GM23338 (cell line): ENCODE results near the gene TWIST2. TPM values are rescaled to one million over a fixed set of nuclear protein-coding genes. Genes with fewer than 3 reads are reported as not detected.

Source experiments
- ATAC-seq: fragments of 200-7000 bp; cut with Tn5 transposase; 3 replicates; pipeline ENCODE4 v1.9.1; 2020
- DNase-seq: peaks from one replicate; pipeline ENCODE4 v3.0.0-alpha.2; 2015; ENCODE audit warnings: low spot score
- H2AFZ ChIP-seq: fragments of 200-600 bp; sonication (generic); 2 replicates; pipeline ENCODE4 v1.8.0; 2016; ENCODE audit warnings: antibody characterized with exemption, mild to moderate bottlenecking, moderate library complexity
- H3F3A ChIP-seq: fragments of 200-600 bp; sonication (generic); replicated peaks from 2 replicates; pipeline ENCODE4 v1.8.0; 2017; ENCODE audit warnings: antibody characterized with exemption, mixed run types, low read depth
- H3K27ac ChIP-seq: fragments of 200-600 bp; sonication (generic); 2 replicates; pipeline ENCODE4 v1.6.1; 2016; ENCODE audit warnings: low read depth
- H3K27me3 ChIP-seq: fragments of 200-600 bp; sonication (generic); 2 replicates; pipeline ENCODE4 v1.8.0; 2016; ENCODE audit warnings: mild to moderate bottlenecking, mixed run types, moderate library complexity; ENCODE audit not compliant: insufficient read depth
- H3K36me3 ChIP-seq: fragments of 200-600 bp; sonication (generic); 2 replicates; pipeline ENCODE4 v1.8.0; 2016; ENCODE audit warnings: mild to moderate bottlenecking; ENCODE audit not compliant: insufficient read depth
- H3K4me1 ChIP-seq: fragments of 200-600 bp; sonication (generic); 2 replicates; pipeline ENCODE4 v1.8.0; 2016; ENCODE audit warnings: mild to moderate bottlenecking, moderate library complexity; ENCODE audit not compliant: insufficient read depth
- H3K4me2 ChIP-seq: fragments of 200-600 bp; sonication (generic); 2 replicates; pipeline ENCODE4 v1.7.1; 2017; ENCODE audit warnings: mixed run types
- H3K4me3 ChIP-seq: fragments of 200-600 bp; sonication (generic); 2 replicates; pipeline ENCODE4 v1.6.1; 2016; ENCODE audit warnings: mixed run types
- H3K79me2 ChIP-seq: fragments of 200-600 bp; sonication (generic); replicated peaks from 2 replicates; pipeline ENCODE4 v1.8.0; 2017; ENCODE audit warnings: mild to moderate bottlenecking; ENCODE audit not compliant: insufficient read depth
- H3K9me2 ChIP-seq: fragments of 200-600 bp; sonication (generic); 2 replicates; pipeline ENCODE4 v1.8.0; 2017; ENCODE audit not compliant: insufficient read depth
- H4K20me1 ChIP-seq: fragments of 200-600 bp; sonication (generic); replicated peaks from 2 replicates; pipeline ENCODE4 v1.8.0; 2017; ENCODE audit warnings: mild to moderate bottlenecking; ENCODE audit not compliant: insufficient read depth
- H3K27ac Mint-ChIP-seq: 2 replicates; pipeline ENCODE4 v1.8.0; 2020; ENCODE audit warnings: inconsistent platforms, mild to moderate bottlenecking, moderate library complexity, mixed read lengths
- H3K27me3 Mint-ChIP-seq: 3 replicates; pipeline ENCODE4 v1.8.0; 2022; ENCODE audit warnings: low read depth, mild to moderate bottlenecking, moderate library complexity, mixed read lengths, inconsistent platforms; ENCODE audit not compliant: insufficient read depth, poor library complexity
- H3K36me3 Mint-ChIP-seq: 3 replicates; pipeline ENCODE4 v1.8.0; 2021; ENCODE audit warnings: low read depth, mild to moderate bottlenecking, inconsistent platforms, moderate library complexity, mixed read lengths
- H3K4me1 Mint-ChIP-seq: 3 replicates; pipeline ENCODE4 v1.8.0; 2020; ENCODE audit warnings: mild to moderate bottlenecking, inconsistent platforms, mixed read lengths
- H3K4me3 Mint-ChIP-seq: 3 replicates; pipeline ENCODE4 v1.8.0; 2021; ENCODE audit warnings: moderate library complexity, mild to moderate bottlenecking, inconsistent platforms, mixed read lengths
- H3K9me3 Mint-ChIP-seq: 3 replicates; pipeline ENCODE4 v1.8.0; 2020; ENCODE audit warnings: moderate library complexity, mild to moderate bottlenecking, inconsistent platforms, mixed read lengths
- EZH2 ChIP-seq: fragments of 200-600 bp; sonication (generic); IDR thresholded peaks from one replicate; pipeline ENCODE4 v1.8.0; 2017; ENCODE audit warnings: antibody characterized with exemption, mild to moderate bottlenecking, low read depth; ENCODE audit not compliant: unreplicated experiment
- EZH2phosphoT487 ChIP-seq: fragments of 200-600 bp; sonication (generic); IDR thresholded peaks from one replicate; pipeline ENCODE4 v1.8.1; 2018; ENCODE audit warnings: antibody characterized with exemption; ENCODE audit not compliant: unreplicated experiment
- JUNB ChIP-seq: IDR thresholded peaks from one replicate; pipeline ENCODE4 v1.6.1; 2016; ENCODE audit warnings: antibody characterized with exemption; ENCODE audit not compliant: unreplicated experiment
- POLR2AphosphoS5 ChIP-seq: IDR thresholded peaks from 2 replicates; pipeline ENCODE4 v1.6.1; 2016; ENCODE audit warnings: antibody characterized with exemption, low read depth
- STAT1 ChIP-seq: IDR thresholded peaks from one replicate; pipeline ENCODE4 v1.6.1; 2016; ENCODE audit warnings: antibody characterized with exemption; ENCODE audit not compliant: unreplicated experiment
- ZNF114 ChIP-seq: fragments of 250-450 bp; sonication (Bioruptor Pico); IDR thresholded peaks from 2 replicates; pipeline ENCODE4 v1.5.0; 2020; ENCODE audit warnings: mild to moderate bottlenecking, moderate library complexity
- ZNF331 ChIP-seq: fragments of 250-450 bp; sonication (Bioruptor Pico); IDR thresholded peaks from 2 replicates; pipeline ENCODE4 v1.5.0; 2020; ENCODE audit warnings: low read depth, mild to moderate bottlenecking, moderate library complexity
- polyA plus RNA-seq: library from polyadenylated mRNA; unstranded; fragments of >200 nt; fragmentation: Nextera tagmentation; extraction: Ambion mirVana; gene quantifications from 2 replicates; pipeline ENCODE4 v1.2.1, GENCODE V29; 2016
- total RNA-seq: library from RNA; depleted of rRNA; stranded (reverse); fragments of >200 nt; shearing (Covaris generic); gene quantifications from 2 replicates; pipeline ENCODE4 v1.2.3, GENCODE V29; 2014
- TF ChIP-seq, protein P1 (sequence below): IDR thresholded peaks from 2 replicates; pipeline ENCODE4 v1.6.1; 2016; ENCODE audit warnings: antibody characterized with exemption
- TF ChIP-seq, protein P2 (sequence below): IDR thresholded peaks from one replicate; pipeline ENCODE4 v1.6.1; 2018; ENCODE audit warnings: antibody characterized with exemption; ENCODE audit not compliant: unreplicated experiment

TWIST2 gene
- total and polyA plus RNA-seq, 2 experiments from 2014 or later: 7.0 to 12.5 TPM

DNA sequence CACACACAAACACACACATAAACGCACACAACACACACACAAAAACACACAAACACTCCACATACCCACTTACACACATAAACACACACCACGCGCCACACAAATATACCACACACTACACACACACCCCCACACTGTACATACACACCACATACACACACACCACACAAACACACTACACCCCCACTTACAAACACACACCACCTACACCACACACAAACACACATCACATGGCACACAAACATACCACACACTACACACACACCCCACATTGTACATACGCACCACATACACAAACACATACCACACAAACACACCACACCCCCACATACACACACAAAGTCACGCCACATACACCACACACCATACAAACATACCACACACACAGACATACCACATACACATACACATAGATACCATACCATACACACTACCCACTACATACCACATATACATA lies 59.9 kb downstream of the TWIST2 start:
- Histone ChIP-seq H2AFZ (no peak overlapping the region), H3K27me3 (no peaks in the 10 kb centered on the region), H3K9me2 (no peaks in the 10 kb centered on the region), H3K36me3 (no peaks in the 10 kb centered on the region), H4K20me1 (no peaks in the 10 kb centered on the region), H3K79me2 (no peaks in the 10 kb centered on the region), H3K4me3 (no peak overlapping the region), H3K4me1 (no peaks in the 10 kb centered on the region), H3K4me2 (no peak overlapping the region), H3K27ac (no peak overlapping the region), H3F3A (0 out of 2 replicates have a peak, but pooled peaks cover 5% of the 10 kb centered on the region)
- Mint-ChIP-seq H3K9me3 (no peaks in the 10 kb centered on the region), H3K27ac (no peak overlapping the region), H3K4me1 (peaks cover 9% of the 10 kb centered on the region), H3K36me3 (no peaks in the 10 kb centered on the region; the same call in 2 of the 3 replicates), H3K4me3 (no peak overlapping the region), H3K27me3 (peaks cover 3% of the 10 kb centered on the region)
- DNase-seq: no peak
- TF ChIP-seq ZNF331: no peak
- TF ChIP-seq JUNB: no peak
- TF ChIP-seq ZNF114 (CRISPR knock-in tag): no peak
- no peak for ATAC-seq

DNA sequence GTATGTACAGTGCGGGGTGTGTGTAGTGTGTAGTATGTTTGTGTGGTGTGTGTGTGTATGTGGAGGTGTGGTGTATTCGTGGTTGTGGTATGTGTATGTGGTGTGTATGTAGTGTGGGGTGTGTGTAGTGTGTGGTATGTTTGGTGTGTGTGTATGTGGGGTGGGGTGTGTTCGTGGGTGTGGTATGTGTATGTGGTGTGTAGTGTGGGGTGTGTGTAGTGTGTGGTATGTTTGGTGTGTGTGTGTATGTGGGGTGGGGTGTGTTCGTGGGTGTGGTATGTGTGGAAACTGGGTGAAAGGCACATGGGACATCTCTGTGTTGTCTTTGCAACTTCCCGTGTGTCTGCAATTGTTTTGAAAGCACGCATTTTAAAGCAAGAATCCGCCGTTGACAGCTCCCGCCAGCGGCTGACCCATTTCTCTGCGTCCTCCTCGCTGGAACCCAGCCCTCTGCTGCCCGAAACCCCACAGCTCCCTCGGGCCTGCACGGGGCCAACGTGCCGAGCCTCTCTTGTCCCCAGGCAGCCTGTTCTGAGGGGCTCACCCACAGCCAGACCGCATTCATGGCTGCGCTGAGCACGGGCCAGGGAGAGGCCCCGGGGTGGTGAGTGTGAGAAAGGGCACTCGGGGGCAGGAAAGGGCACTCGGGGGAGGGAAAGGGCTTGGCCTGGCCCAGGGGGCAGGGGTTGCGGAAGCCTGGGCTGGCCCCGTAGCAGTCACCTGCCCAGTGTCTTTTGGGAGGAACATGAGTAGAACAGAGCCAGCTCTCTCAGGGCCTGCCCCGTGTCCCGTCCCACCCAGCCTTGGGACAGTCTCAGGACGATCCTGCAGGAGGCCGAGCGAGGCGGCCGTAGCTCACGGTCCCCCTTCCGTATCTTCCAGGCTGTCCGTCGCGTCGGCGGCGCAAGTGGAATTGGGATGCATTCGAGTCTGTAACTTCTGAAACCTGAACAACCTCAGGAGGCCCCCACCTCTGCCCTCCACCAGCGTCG lies 61.4 kb downstream of the TWIST2 start:
- H3K4me3 Mint-ChIP-seq: no peak overlapping the region
- peaks cover 3% of the 10 kb centered on the region for H3K27me3 Mint-ChIP-seq
- peak; percentile 40 for DNase-seq
- TF ChIP-seq JUNB (no peak), STAT1 (no peak), ZNF331 (no peak), POLR2AphosphoS5 (no peak), EZH2 (no peak), EZH2phosphoT487 (no peak)
- TF ChIP-seq, protein P1, sequence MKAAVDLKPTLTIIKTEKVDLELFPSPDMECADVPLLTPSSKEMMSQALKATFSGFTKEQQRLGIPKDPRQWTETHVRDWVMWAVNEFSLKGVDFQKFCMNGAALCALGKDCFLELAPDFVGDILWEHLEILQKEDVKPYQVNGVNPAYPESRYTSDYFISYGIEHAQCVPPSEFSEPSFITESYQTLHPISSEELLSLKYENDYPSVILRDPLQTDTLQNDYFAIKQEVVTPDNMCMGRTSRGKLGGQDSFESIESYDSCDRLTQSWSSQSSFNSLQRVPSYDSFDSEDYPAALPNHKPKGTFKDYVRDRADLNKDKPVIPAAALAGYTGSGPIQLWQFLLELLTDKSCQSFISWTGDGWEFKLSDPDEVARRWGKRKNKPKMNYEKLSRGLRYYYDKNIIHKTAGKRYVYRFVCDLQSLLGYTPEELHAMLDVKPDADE: no peak
- TF ChIP-seq, protein P2, sequence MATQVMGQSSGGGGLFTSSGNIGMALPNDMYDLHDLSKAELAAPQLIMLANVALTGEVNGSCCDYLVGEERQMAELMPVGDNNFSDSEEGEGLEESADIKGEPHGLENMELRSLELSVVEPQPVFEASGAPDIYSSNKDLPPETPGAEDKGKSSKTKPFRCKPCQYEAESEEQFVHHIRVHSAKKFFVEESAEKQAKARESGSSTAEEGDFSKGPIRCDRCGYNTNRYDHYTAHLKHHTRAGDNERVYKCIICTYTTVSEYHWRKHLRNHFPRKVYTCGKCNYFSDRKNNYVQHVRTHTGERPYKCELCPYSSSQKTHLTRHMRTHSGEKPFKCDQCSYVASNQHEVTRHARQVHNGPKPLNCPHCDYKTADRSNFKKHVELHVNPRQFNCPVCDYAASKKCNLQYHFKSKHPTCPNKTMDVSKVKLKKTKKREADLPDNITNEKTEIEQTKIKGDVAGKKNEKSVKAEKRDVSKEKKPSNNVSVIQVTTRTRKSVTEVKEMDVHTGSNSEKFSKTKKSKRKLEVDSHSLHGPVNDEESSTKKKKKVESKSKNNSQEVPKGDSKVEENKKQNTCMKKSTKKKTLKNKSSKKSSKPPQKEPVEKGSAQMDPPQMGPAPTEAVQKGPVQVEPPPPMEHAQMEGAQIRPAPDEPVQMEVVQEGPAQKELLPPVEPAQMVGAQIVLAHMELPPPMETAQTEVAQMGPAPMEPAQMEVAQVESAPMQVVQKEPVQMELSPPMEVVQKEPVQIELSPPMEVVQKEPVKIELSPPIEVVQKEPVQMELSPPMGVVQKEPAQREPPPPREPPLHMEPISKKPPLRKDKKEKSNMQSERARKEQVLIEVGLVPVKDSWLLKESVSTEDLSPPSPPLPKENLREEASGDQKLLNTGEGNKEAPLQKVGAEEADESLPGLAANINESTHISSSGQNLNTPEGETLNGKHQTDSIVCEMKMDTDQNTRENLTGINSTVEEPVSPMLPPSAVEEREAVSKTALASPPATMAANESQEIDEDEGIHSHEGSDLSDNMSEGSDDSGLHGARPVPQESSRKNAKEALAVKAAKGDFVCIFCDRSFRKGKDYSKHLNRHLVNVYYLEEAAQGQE: no peak
- peak; percentile 68 for ATAC-seq
- H3K9me2 ChIP-seq: no peaks in the 10 kb centered on the region
- H3K4me2 ChIP-seq: no peak overlapping the region
- no peak overlapping the region for H3K27ac Mint-ChIP-seq
- H3K27ac ChIP-seq: no peak overlapping the region
- no peaks in the 10 kb centered on the region for H4K20me1 ChIP-seq
- peaks cover 9% of the 10 kb centered on the region for H3K4me1 Mint-ChIP-seq
- H3K36me3 Mint-ChIP-seq: no peaks in the 10 kb centered on the region; the same call in 2 of the 3 replicates
- H3K4me1 ChIP-seq: no peaks in the 10 kb centered on the region
- no peak overlapping the region for H3K4me3 ChIP-seq
- H3K9me3 Mint-ChIP-seq: no peaks in the 10 kb centered on the region
- no peak overlapping the region for H2AFZ ChIP-seq
- H3F3A ChIP-seq: 0 out of 2 replicates have a peak, but pooled peaks cover 5% of the 10 kb centered on the region
- H3K36me3 ChIP-seq: no peaks in the 10 kb centered on the region
- no peaks in the 10 kb centered on the region for H3K27me3 ChIP-seq
- H3K79me2 ChIP-seq: no peaks in the 10 kb centered on the region
